ENCODE data around the gene CASTOR1.

Gene CASTOR1

DNA sequence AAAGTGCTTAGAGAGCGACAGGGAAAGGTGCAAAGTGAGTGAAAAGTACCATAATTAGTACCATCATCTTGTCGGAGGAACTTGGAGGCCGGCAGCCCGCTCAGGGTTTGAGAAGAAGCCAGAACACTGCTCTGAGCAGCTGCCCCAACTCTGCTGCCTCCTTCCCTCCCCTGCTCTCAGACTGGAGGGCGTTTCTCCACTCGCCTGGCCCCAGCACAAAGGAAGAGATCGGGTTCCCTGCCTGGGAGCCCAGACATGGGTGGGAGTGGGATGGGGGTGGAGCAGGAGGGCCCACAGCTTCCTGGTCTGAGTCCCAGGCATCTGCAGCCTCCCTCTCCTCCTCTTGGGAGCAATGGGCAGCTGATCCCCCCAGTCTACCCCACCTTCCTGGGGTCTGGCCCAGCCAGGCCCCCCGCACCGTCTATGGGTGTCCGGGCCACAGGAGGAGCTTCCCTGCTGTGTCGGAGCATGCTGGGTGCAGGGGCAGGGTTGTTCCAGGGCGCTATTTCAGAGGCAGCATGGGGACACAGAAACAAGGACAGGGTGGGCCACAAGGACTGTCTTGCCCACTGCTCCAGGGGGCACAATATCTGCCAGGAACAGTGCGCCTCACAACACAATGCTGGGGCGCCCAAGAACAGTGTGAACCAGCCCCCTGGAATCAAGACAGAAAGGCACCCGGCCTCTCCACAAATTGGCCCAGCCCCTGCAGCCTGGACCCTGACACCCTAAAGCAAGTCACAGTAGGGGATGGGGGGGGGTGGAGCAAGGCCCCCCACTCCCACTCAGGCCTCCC is 47.5 kb downstream of the CASTOR1 start:
- H3K4me2 ChIP-seq (ENCODE audit: low read length) = no peak overlapping the region
- H3K9me3 ChIP-seq (ENCODE audit: control insufficient read depth, insufficient read depth, low read length) = no peaks in the 10 kb centered on the region
- H3K36me3 ChIP-seq (ENCODE audit: control insufficient read depth, low read length) = no peaks in the 10 kb centered on the region
- TF ChIP-seq, protein P1, sequence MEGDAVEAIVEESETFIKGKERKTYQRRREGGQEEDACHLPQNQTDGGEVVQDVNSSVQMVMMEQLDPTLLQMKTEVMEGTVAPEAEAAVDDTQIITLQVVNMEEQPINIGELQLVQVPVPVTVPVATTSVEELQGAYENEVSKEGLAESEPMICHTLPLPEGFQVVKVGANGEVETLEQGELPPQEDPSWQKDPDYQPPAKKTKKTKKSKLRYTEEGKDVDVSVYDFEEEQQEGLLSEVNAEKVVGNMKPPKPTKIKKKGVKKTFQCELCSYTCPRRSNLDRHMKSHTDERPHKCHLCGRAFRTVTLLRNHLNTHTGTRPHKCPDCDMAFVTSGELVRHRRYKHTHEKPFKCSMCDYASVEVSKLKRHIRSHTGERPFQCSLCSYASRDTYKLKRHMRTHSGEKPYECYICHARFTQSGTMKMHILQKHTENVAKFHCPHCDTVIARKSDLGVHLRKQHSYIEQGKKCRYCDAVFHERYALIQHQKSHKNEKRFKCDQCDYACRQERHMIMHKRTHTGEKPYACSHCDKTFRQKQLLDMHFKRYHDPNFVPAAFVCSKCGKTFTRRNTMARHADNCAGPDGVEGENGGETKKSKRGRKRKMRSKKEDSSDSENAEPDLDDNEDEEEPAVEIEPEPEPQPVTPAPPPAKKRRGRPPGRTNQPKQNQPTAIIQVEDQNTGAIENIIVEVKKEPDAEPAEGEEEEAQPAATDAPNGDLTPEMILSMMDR (IDR thresholded peaks at IDR 0.05; ENCODE audit: low read depth, low read length, poor library complexity, severe bottlenecking) = no peak
- no peak for TF ChIP-seq EZH2phosphoT487 (IDR thresholded peaks at IDR 0.05; ENCODE audit: borderline replicate concordance, low read length)
- no peaks in the 10 kb centered on the region for H3F3A ChIP-seq (ENCODE audit: control insufficient read depth, insufficient read depth)
- peaks cover 19% of the 10 kb centered on the region for H3K27me3 ChIP-seq (ENCODE audit: control insufficient read depth, low read length)
- no peak overlapping the region for H3K4me3 ChIP-seq (ENCODE audit: low read length)
- H3K4me1 ChIP-seq (ENCODE audit: control insufficient read depth, low read length) = no peaks in the 10 kb centered on the region
- H3K27ac ChIP-seq (ENCODE audit: low read depth, low read length) = no peak overlapping the region
- H4K20me1 ChIP-seq (ENCODE audit: control insufficient read depth, insufficient read depth, low read depth, low read length) = no peaks in the 10 kb centered on the region
- no peaks in the 10 kb centered on the region for H3K9me2 ChIP-seq (replicated peaks; ENCODE audit: control insufficient read depth, low read length)
- no peaks in the 10 kb centered on the region for H3K79me2 ChIP-seq (ENCODE audit: control insufficient read depth, low read length)

GRCh38 chr22:30240541-30241417 is 48.5 kb downstream of the CASTOR1 start:
- Histone ChIP-seq H3K4me3 (ENCODE audit: low read length) (no peak overlapping the region), H3K27me3 (ENCODE audit: control insufficient read depth, low read length) (peaks cover 9% of the 10 kb centered on the region), H3K9me2 (replicated peaks; ENCODE audit: control insufficient read depth, low read length) (no peaks in the 10 kb centered on the region), H3K4me2 (ENCODE audit: low read length) (no peak overlapping the region), H3K4me1 (ENCODE audit: control insufficient read depth, low read length) (no peaks in the 10 kb centered on the region), H3K79me2 (ENCODE audit: control insufficient read depth, low read length) (no peaks in the 10 kb centered on the region), H3F3A (ENCODE audit: control insufficient read depth, insufficient read depth) (no peaks in the 10 kb centered on the region), H3K36me3 (ENCODE audit: control insufficient read depth, low read length) (no peaks in the 10 kb centered on the region), H3K27ac (ENCODE audit: low read depth, low read length) (no peak overlapping the region), H4K20me1 (ENCODE audit: control insufficient read depth, insufficient read depth, low read depth, low read length) (no peaks in the 10 kb centered on the region), H3K9me3 (ENCODE audit: control insufficient read depth, insufficient read depth, low read length) (no peaks in the 10 kb centered on the region)
- TF ChIP-seq EZH2phosphoT487 (IDR thresholded peaks at IDR 0.05; ENCODE audit: borderline replicate concordance, low read length) = no peak
- TF ChIP-seq, protein P1 (IDR thresholded peaks at IDR 0.05; ENCODE audit: low read depth, low read length, poor library complexity, severe bottlenecking) = no peak

- H3K9me2 ChIP-seq (replicated peaks; ENCODE audit: control insufficient read depth, low read length) = no peaks in the 10 kb centered on the region
- H3K4me2 ChIP-seq (ENCODE audit: low read length) = no peak overlapping the region
- TF ChIP-seq, protein P1 (IDR thresholded peaks at IDR 0.05; ENCODE audit: low read depth, low read length, poor library complexity, severe bottlenecking) = no peak
- TF ChIP-seq EZH2phosphoT487 (IDR thresholded peaks at IDR 0.05; ENCODE audit: borderline replicate concordance, low read length) = no peak
- H3K27me3 ChIP-seq (ENCODE audit: control insufficient read depth, low read length) = peaks cover 2% of the 10 kb centered on the region; the same call in 1 of the 2 replicates
- H3K79me2 ChIP-seq (ENCODE audit: control insufficient read depth, low read length) = no peaks in the 10 kb centered on the region
- H3K36me3 ChIP-seq (ENCODE audit: control insufficient read depth, low read length) = no peaks in the 10 kb centered on the region
- H3K4me3 ChIP-seq (ENCODE audit: low read length) = no peak overlapping the region
- no peaks in the 10 kb centered on the region for H3K9me3 ChIP-seq (ENCODE audit: control insufficient read depth, insufficient read depth, low read length)
- H3K4me1 ChIP-seq (ENCODE audit: control insufficient read depth, low read length) = no peaks in the 10 kb centered on the region
- H4K20me1 ChIP-seq (ENCODE audit: control insufficient read depth, insufficient read depth, low read depth, low read length) = no peaks in the 10 kb centered on the region
- H3F3A ChIP-seq (ENCODE audit: control insufficient read depth, insufficient read depth) = no peaks in the 10 kb centered on the region
- H3K27ac ChIP-seq (ENCODE audit: low read depth, low read length) = no peak overlapping the region
These were observed 49.6 kb downstream of the CASTOR1 start for GRCh38 chr22:30239488-30240405.
